ENCODE results near the gene CCND1. TPM values are rescaled to one million over a fixed set of nuclear protein-coding genes. Genes with fewer than 3 reads are reported as not detected.

Gene CCND1
- total and polyA plus RNA-seq, 2 of the 8 experiments (the other 6 are each of a cell fraction or from before 2014, with no cell fraction given), result 64.5 to 170 TPM

DNA sequence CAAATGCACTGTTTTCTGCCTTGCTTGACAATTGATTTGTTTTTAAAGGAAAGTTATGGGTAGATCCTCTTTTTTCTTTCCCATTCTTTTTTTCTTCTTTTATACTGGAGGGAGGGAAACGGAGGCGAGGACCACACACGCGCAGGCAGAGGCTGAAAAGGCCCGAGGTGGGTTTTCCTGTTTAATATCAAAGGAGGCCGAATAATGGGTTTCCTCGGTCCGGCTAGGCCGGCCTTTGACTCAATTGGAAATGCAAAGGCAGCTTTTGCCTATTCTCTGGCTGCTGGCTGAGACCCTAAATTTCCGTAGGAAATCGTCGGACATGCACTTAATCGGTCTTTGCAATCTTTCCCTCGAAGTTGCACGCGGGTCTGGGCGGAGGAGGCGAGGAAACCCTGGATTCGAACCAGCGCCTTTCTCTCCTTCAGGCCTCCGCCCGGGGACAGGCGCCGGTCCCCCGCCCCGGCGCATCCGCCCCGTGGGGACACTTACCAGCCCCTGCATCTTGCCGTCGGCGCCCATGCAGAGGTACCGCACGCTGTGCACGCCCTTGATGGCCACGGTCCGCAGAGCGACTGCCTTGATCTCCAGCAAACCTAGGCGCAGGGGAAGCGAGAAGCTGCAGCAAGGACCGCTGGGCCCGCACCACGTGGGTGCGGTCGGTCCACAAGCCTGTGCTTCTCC, 62.0 kb downstream of the CCND1 start:
- Histone ChIP-seq H2BK120ac (replicated peaks; ENCODE audit: low read depth, low read length) (peak overlapping the region; percentile 66), H2BK20ac (ENCODE audit: low read length) (peak overlapping the region; percentile 86; the same call in 1 of the 2 replicates), H3K18ac (ENCODE audit: extremely low read depth, low read length) (peak overlapping the region; percentile 99), H3K27ac (ENCODE audit: low read depth, low read length) (no peak overlapping the region), H2AFZ (ENCODE audit: low read length) (no peak overlapping the region), H3K9ac (replicated peaks in 1 of 4; ENCODE audit: extremely low read depth in 1 of 4, low read depth in 3 of 4, low read length in 3 of 4) (peak overlapping the region in 2 of 4 experiments; percentile 35 to 41; a peak in 3 of 7 replicates), H3K27me3 (replicated peaks in 1 of 4; ENCODE audit: control insufficient read depth in 3 of 4, extremely low read depth in 1 of 4, insufficient read depth in 3 of 4, low read length in 3 of 4) (peaks cover 0 to 26% (median 17%) of the 10 kb centered on the region in 4 experiments; a peak in 5 of 7 replicates), H4K8ac (ENCODE audit: extremely low read depth, insufficient read depth, low read length) (peak overlapping the region; percentile 54), H2BK15ac (ENCODE audit: low read length) (peak overlapping the region; percentile 99; the same call in 1 of the 2 replicates), H3K4me1 (replicated peaks in 1 of 4; ENCODE audit: control insufficient read depth in 3 of 4, insufficient read depth in 4 of 4, low read length in 3 of 4) (peaks cover 11 to 40% (median 25%) of the 10 kb centered on the region in 4 experiments), H4K91ac (replicated peaks; ENCODE audit: insufficient read length, low read length) (peak overlapping the region; percentile 99), H3K56ac (replicated peaks; ENCODE audit: insufficient read length, low read depth, low read length) (peak overlapping the region; percentile 84), H3K79me2 (ENCODE audit: control insufficient read depth in 1 of 2, insufficient read depth in 2 of 2, low read length in 2 of 2) (no peaks in the 10 kb centered on the region), H3K4ac (replicated peaks; ENCODE audit: insufficient read length, low read depth, low read length) (peak overlapping the region; percentile 96), H2BK5ac (ENCODE audit: low read depth, low read length) (peak overlapping the region; percentile 91; the same call in 1 of the 2 replicates), H3K23me2 (ENCODE audit: low read depth, low read length) (peaks cover 5% of the 10 kb centered on the region; the same call in 1 of the 2 replicates), H2BK12ac (ENCODE audit: low read depth, low read length) (peak overlapping the region; percentile 98), H3K14ac (ENCODE audit: insufficient read length) (no peak overlapping the region), H4K5ac (ENCODE audit: insufficient read length, low read depth, low read length) (peak overlapping the region; percentile 78), H4K20me1 (replicated peaks in 1 of 2; ENCODE audit: control insufficient read depth in 1 of 2, insufficient read depth in 2 of 2, low read length in 2 of 2) (peaks cover 1 to 5% of the 10 kb centered on the region in 2 experiments), H3K4me2 (ENCODE audit: insufficient read depth in 1 of 2, low read depth in 2 of 2, low read length in 2 of 2) (peak overlapping the region; percentile 52 to 91), H3K4me3 (ENCODE audit: extremely low read depth in 1 of 4, insufficient read depth in 2 of 4, low read depth in 3 of 4, low read length in 4 of 4) (peak overlapping the region; percentile 37 to 78 (median 62)), H3K79me1 (ENCODE audit: low read depth, low read length) (no peaks in the 10 kb centered on the region), H2AK5ac (ENCODE audit: low read depth, low read length) (peak overlapping the region; percentile 54; the same call in 1 of the 2 replicates), H3K23ac (ENCODE audit: insufficient read length) (no peak overlapping the region), H3K36me3 (ENCODE audit: control insufficient read depth in 2 of 4, insufficient read depth in 4 of 4, low read length in 3 of 4) (peaks cover 0 to 10% (median 4%) of the 10 kb centered on the region in 4 experiments; a peak in 3 of 8 replicates), H3K9me3 (ENCODE audit: insufficient read depth in 2 of 2, low read depth in 1 of 2, low read length in 1 of 2) (no peaks in the 10 kb centered on the region)
- CTCF ChIA-PET (ENCODE audit: partially characterized antibody), result interaction anchor here (0.6 to 2.1 kb wide), 8 partner anchors 12 to 625 kb away, joined by 3 to 6 read pairs (median 4); no protein-coding TSS in a partner anchor
- POLR2A ChIA-PET (ENCODE audit: partially characterized antibody), result interaction anchor here (0.6 to 4.2 kb wide), 15 partner anchors 7 to 191 kb away, joined by 3 to 23 read pairs (median 4); no protein-coding TSS in a partner anchor
- DNase-seq (ENCODE audit: low read depth in 1 of 2, low spot score in 2 of 2) (peak in 1 of 2 experiments; percentile 78), FAIRE-seq (no peak)
- 1% methylated on average over 43 of the region's 45 CpGs; no CpG with 5 or more reads in 1 of the 2 experiments for WGBS, 2 experiments (ENCODE audit: extremely low coverage in 1 of 2, insufficient coverage in 1 of 2, insufficient read length in 1 of 2, insufficient replicate concordance in 2 of 2, low coverage in 1 of 2, low lambda C conversion rate in 2 of 2, missing lambda C conversion rate in 1 of 2)
- TF ChIP-seq TAF7 (optimal IDR thresholded peaks at IDR 0.05; ENCODE audit: borderline replicate concordance, low read depth, low read length) (no peak), ZNF274 (IDR thresholded peaks at IDR 0.05; ENCODE audit: borderline replicate concordance, extremely low read depth, low read length) (no peak), ASH2L (IDR thresholded peaks at IDR 0.05; ENCODE audit: low read length) (no peak), EP300 (IDR thresholded peaks at IDR 0.05; ENCODE audit: borderline replicate concordance in 1 of 2, low read depth in 2 of 2, low read length in 2 of 2) (no peak), SUZ12 (IDR thresholded peaks at IDR 0.05; ENCODE audit: low read length) (peak; percentile 39; the same call in 1 of the 2 replicates), SRF (IDR thresholded peaks at IDR 0.05; ENCODE audit: low read depth, low read length) (no peak), CBX5 (IDR thresholded peaks at IDR 0.05; ENCODE audit: low read depth, low read length) (no peak), SAP30 (IDR thresholded peaks at IDR 0.05; ENCODE audit: insufficient read depth, insufficient replicate concordance, low read length) (no peak), TBP (IDR thresholded peaks at IDR 0.05; ENCODE audit: low read depth, low read length) (no peak), KDM5A (IDR thresholded peaks at IDR 0.05; ENCODE audit: low read length) (no peak)

All from H1 (cell line).